HG03066 (cell line): ENCODE data around the gene PLXNA2.

ENCODE experiments used
- ATAC-seq: cut with Tn5 transposase; IDR thresholded peaks from one replicate; pipeline ENCODE4 v1.9.1; 2021; ENCODE audit warnings: low read depth; ENCODE audit not compliant: unreplicated experiment

The PLXNA2 gene

GRCh38 chr1:208225954-208226937, 17.9 kb downstream of the PLXNA2 start:
- ATAC-seq, result no peak

- ATAC-seq, result no peak
These were observed 19.9 kb downstream of the PLXNA2 start for GRCh38 chr1:208224192-208224713.

GRCh38 chr1:208223136-208223535, 21.0 kb downstream of the PLXNA2 start:
- ATAC-seq, result no peak

DNA sequence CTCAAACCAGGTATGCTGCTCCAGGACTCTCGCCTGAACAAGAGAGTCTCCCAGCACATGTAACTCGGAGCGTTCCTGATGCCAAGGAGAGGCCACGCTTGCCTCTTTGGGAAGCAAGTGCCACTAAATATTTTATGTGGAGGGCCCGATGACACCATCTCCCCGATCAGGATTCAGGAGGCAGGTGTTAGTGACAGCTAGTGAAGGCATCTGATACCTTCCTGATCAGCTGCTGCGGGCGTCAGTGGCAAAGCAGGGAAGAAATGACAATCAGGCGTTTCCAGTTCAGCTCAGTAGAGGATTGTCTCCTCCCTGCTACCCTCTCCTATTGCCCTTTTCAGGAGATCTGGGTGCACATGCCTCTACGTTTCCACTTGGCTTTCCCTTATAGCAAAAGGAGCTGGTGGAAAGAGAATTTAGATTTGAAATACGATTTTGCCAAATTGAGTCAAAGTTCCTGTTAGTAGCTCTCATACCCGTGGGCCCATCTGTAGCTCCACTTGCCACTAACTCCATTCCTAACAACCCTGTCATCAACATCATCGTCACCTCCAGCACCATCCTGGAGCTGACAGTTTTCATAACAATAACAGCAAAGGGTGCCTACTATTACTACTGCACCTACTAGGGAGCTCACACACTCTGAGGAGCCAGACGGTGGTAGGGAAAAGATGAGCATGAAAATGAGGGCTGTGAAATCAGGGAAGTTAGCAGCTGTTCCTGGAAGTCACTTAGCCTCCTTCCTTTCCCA, 21.6 kb downstream of the PLXNA2 start:
- ATAC-seq, result no peak

DNA sequence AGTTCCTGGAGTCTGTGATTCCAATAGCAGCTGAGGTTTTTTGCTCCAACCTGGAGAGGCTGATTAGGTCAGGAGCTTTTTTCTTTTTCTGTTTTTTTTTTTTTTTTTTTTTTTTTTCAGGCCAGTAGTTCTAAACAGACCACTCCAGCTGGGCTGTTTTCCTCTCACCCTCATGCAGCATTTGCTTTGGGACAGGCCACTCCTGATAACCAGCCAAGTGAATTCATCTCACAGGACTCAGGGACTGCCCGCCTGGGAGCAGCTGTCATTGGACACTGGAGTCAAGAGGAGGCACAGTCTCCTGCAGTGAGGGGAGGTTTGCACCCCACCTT, 22.9 kb downstream of the PLXNA2 start:
- ATAC-seq, result no peak

- ATAC-seq, result no peak
These were observed 24.4 kb downstream of the PLXNA2 start for GRCh38 chr1:208219659-208220282.

- ATAC-seq, result no peak
These were observed 25.0 kb downstream of the PLXNA2 start for GRCh38 chr1:208219098-208219658.

DNA sequence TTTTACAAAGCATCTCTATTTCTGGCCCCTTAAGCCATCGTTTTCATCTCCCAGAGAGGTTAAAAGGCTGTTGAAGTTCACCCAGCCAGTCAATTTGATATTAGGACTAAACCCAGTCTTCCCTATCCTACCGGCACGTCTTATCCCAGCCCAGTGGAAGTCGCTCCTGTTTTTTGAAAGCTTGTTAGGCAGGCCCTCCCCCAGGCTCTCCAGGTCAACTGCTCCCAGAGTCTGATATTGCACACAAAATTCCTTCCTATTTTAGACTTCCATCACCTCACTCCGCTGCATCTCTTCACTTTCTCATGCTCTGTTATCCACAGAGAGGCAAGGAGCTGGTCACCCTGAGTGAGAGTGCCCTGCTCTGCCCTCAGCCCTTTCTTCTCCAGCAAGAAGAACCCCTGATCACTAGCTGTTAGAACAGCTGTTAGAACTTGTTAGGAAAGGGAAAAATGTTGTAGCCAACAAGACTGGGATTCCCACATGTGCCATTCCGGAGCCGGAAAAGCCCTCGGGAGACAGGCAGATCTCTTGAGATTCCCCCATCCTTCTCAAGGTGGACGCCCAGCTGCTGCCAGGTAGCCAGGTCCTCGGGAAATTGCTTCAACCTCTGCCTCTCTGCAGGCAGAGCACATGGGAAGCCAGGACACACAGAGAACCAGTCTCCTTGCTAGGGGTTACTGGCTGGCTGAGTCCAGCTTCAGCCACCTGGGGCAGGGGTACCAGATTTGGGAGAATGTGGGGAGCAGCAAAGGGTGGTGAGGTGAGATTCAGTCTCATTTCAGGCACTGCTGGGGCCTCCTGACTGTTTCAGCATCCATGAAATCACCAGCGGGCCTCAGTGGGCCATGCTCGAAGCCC, 25.7 kb downstream of the PLXNA2 start:
- ATAC-seq, result no peak

GRCh38 chr1:208217781-208218180, 26.4 kb downstream of the PLXNA2 start:
- no peak for ATAC-seq

DNA sequence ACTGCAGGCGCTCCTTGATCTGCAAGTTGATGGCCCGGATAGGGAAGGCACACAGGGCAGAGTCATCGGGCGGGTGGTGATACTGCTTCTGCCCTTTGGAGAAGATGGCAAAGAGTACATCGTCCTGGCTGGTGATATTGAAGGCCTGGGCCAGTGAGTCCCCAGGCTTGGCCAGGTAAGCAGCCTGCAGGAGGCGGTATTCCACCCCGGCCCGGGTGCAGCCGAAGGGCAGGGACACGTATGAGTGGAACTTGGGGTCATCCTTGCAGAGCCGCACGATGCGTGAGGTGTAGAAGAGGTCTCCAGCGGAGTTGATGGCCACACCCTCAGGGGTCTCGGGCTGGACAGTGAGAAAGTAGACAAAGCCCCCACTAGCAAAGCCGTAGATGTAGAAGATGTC, 27.4 kb downstream of the PLXNA2 start:
- no peak for ATAC-seq

- no peak for ATAC-seq
These were observed 28.1 kb downstream of the PLXNA2 start for GRCh38 chr1:208216062-208216461.

GRCh38 chr1:208215393-208215792, 28.8 kb downstream of the PLXNA2 start:
- no peak for ATAC-seq

DNA sequence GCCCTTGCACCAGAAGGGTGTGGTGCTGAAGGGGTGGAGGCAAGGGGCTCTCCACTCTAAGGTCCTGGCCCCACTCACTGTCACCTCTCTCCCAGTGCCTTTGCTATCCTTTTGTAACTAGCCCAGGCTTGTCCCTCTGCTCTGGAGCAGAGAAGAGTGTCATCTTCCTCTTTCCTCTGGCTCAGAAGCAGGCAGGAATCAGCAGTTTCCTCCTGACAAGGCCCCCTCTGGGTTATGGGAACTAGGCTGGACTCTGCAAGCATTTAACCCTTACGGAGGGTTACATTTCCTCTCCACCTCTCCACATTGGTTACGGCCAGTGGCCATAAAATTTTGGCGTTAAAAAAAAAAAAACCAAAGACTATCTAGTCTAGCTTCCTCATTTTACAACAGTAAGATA, 30.4 kb downstream of the PLXNA2 start:
- no peak for ATAC-seq

DNA sequence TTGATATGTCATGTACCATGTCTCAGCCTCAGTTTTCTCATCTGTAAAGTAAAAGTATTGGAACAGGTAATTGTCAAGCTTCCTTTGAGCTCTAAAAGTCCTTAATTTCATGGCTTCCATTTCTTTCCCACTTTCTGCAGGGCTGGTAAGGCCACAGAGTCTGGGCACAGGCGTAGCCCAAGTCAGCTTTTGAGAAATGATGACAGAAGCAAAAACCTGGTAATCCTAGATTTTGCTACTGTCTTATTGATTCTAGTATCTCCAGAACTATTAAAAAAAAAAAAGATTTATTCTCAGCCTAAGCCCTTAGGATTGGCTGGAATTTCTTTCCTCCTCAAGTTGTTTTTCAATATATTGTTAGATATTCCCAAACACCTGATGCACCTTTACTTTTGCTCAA, 31.3 kb downstream of the PLXNA2 start:
- no peak for ATAC-seq

GRCh38 chr1:208211921-208212843, 32.0 kb downstream of the PLXNA2 start:
- no peak for ATAC-seq

- ATAC-seq, result no peak
These were observed 34.1 kb downstream of the PLXNA2 start for GRCh38 chr1:208209896-208210589.

GRCh38 chr1:208209286-208209685, 34.9 kb downstream of the PLXNA2 start:
- no peak for ATAC-seq

GRCh38 chr1:208208132-208208487, 36.1 kb downstream of the PLXNA2 start:
- ATAC-seq, result peak; percentile 20
